C4-2B (cell line): ENCODE results near the gene LIPK.

ENCODE experiments used
- CTCF ChIP-seq: fragments of 450-650 bp; conservative IDR thresholded peaks from 2 replicates; pipeline ENCODE4 v1.5.1; 2017; ENCODE audit warnings: mild to moderate bottlenecking
- ZFX ChIP-seq: fragments of 450-650 bp; IDR thresholded peaks from 2 replicates; pipeline ENCODE4 v1.6.1; 2017

GRCh38 chr10:88735661-88736060 lies 29.6 kb downstream of the LIPK start:
- TF ChIP-seq CTCF (no peak), ZFX (no peak)
